Measurements from ENCODE around the gene PLEKHA8.
"Not testable (repeated sequence)": the region's sequence is repeated elsewhere in the genome, so short reads cannot be mapped to it uniquely, and the experiment has no call there.

PLEKHA8 gene

GRCh38 chr7:30065746-30066145 lies 37.5 kb downstream of the PLEKHA8 start:
- no peak for DNase-seq (ENCODE audit: low spot score)

DNA sequence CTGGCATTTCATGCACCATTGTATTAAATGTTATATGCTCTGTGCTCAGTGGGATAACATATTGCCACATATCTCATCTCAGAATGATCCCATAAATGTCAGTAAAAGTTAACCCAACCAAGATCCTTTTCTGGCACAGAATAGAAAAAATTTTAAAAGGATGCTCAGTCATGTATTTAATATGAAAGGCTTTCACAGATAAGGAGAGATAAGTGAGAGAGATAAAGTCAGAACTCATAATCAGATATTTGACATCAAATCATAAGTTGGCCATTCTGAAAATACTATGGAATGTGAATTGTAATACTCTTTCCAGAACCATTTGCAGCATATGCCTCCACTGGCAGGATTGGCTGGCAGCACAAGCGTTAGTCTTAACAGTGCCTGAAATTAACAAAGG lies 38.5 kb downstream of the PLEKHA8 start:
- DNase-seq (ENCODE audit: low spot score): no peak

- DNase-seq (ENCODE audit: low spot score): no peak
These were observed 39.9 kb downstream of the PLEKHA8 start for GRCh38 chr7:30068117-30068516.

DNA sequence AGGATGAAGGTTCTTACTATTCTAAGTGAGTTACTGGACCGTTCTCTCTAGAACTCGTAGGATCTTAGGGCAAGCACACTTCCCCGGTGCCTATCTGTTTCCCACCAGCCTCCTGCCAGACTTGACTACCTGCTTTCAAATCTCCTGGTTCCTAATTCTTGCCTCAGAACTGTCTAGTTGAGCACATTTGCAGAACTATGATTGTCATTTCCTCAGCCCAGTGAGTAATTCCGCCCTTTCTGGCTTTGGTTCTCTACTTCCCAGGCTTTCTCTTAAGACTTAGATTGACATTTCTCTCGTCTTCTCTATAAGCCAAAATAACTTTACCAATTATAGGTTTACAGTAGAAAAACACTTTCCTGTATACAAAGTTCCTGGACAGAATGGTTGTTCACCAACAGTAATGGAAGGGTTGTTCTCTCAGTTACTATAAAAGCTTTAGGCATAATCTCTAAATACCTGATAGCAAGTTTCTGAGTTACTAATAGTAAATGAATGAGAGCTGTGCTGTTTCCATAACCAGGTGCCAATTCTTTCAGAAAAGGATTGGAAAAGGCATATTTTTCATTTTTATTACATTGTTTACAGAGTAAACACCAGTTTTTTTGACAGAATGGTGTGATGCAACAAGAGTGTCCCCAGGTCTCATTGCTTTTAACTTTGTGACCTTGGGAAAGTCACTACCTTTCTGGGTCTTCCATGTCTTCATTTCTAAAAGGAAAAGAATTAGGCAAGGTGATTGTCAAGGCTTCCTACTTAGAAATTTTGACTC lies 41.1 kb downstream of the PLEKHA8 start:
- DNase-seq (ENCODE audit: low spot score): no peak

DNA sequence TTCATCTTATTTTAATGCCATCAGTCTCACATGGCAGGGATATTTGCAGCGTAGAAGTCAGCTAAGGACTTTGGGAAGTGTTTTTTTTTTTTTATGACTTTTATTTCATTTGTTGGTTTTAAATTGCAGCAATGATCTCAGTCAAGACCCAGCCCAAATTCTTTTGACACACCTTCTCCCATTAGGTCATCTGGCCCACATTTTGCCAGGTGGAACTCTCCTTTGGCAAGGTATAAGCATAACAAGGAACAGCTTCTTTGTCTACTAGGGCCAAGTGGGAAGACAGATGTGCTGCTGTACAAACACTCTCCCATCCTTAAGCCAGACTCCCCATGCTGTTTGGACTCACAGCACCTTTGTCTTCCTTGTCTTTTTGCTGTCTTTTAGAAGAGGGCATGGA lies 41.8 kb downstream of the PLEKHA8 start:
- no peak for DNase-seq (ENCODE audit: low spot score)

GRCh38 chr7:30072735-30073134 lies 44.5 kb downstream of the PLEKHA8 start:
- no peak for DNase-seq (ENCODE audit: low spot score)

GRCh38 chr7:30074422-30075030 lies 46.3 kb downstream of the PLEKHA8 start:
- peak; percentile 72 for DNase-seq (ENCODE audit: low spot score)

DNA sequence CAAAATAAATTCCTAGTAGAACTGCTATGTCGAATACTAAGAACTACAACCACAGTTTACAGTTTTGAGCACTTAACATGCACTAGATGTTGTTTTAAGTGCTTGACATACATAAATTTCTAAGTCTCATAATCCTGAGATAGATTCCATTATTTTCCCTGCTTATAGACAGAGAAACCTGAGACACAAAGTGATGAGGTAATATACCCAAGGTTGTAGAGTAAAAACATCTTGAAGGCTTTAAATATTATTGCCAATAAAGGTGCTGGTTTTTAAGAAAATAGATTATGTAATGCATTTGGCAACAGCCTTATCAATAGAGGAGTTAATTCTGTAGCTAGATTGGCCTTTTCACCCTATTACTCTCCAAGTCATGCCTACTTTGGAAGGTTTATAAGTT lies 48.2 kb downstream of the PLEKHA8 start:
- no peak for DNase-seq (ENCODE audit: low spot score)

GRCh38 chr7:30078280-30078679 lies 50.1 kb downstream of the PLEKHA8 start:
- no peak for DNase-seq (ENCODE audit: low spot score)

DNA sequence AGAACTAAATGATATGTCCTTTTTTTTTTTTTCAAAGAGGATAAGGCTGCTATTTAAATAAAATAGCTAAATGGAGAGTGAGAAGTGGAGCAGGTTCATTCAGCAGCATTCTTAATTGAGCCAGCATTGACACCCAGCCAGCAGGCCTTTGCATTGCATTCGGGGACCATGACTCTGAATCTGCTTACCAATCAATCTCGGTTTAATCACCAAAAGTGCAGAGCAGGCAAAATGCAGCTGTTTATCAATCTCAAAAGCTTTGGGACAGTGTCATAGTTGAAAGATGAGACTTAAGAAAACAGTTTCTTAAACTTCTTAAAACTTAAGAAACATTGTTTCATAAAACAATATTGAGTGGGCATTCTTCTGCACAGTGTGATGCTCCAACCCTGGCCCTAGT lies 51.7 kb downstream of the PLEKHA8 start:
- no peak for DNase-seq (ENCODE audit: low spot score)

GRCh38 chr7:30080818-30081217 lies 52.6 kb downstream of the PLEKHA8 start:
- DNase-seq (ENCODE audit: low spot score): no peak

GRCh38 chr7:30082686-30083085 lies 54.5 kb downstream of the PLEKHA8 start:
- no peak for DNase-seq (ENCODE audit: low spot score)

GRCh38 chr7:30083334-30083733 lies 55.1 kb downstream of the PLEKHA8 start:
- no peak for DNase-seq (ENCODE audit: low spot score)

- no peak for DNase-seq (ENCODE audit: low spot score)
These were observed 56.0 kb downstream of the PLEKHA8 start for GRCh38 chr7:30084212-30084611.

GRCh38 chr7:30086529-30086928 lies 58.3 kb downstream of the PLEKHA8 start:
- no peak for DNase-seq (ENCODE audit: low spot score)

DNA sequence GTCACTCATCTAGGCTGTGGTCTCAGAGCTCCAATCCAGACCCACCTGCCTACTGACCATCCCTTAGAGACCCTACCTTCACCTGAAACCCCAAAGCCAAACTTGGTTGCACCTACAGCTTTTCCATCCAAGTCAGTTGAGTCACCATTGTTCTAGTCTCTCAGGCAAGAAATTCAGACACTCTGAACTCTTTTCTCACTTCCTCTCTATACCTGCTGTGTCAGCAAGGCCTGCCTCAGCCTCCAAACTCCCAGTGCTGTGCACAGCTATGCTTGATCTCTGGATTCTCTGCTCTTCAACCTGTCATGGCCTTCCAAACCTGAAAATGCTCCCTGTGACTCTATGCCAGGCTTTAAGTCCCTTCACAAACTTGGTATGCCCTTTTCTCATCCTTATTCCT lies 59.2 kb downstream of the PLEKHA8 start:
- no peak for DNase-seq (ENCODE audit: low spot score)

DNA sequence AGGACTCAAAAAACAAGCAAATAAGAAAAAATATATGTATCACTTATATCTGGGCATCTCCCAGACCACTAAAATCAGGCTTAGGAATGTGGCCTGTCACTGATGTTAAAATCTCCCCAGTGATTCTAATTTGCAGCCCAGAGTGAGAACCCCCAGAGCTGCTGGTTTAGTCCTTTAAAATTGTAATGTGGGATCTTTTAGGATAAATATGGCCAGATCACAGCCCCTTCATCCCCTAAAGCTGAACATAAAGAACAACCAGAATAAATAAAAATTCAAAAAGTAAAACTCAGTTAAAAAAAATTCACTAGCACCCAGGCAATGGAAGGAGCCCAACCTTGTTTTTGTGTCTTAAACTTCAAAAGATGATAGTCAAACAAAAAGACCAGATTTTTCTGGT lies 60.1 kb downstream of the PLEKHA8 start:
- DNase-seq (ENCODE audit: low spot score): no peak

DNA sequence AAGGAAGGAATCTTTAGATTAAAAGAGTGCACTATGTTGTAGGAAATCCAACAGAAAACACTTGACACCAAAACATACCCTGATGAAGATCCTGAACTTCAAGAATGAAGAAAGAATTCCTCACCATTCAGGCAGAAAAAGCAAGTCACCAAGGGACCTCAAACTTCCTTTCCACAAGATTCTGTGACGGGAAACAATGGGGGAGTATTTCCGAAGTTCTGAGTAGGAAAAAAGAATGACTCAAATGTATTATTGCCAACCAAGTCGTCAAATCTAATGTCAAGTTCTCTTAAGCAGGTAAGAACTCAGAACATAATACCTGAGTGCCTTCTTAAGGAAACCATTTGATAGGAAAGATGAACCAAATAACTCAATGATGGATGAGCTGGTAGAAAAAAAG lies 61.9 kb downstream of the PLEKHA8 start:
- no peak for DNase-seq (ENCODE audit: low spot score)

DNA sequence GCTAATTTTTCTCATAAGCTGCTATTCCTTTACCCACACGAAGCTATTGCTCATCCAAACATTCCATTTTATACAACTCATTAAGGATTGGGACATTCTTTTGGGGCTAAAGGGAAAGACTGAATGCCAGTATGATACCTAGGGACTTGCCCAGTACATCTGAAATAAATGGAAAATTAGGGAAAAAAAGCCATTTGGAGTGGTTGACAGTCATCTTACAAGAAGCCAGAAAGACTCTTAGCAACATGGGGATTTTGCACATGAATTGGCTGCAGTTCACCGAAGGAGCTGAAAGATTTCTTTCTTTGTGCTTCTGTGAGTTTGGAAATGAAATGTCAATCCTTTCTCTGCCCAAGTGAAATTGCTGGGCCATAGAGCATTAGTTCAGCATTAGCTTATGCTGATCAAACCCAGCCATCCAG lies 63.3 kb downstream of the PLEKHA8 start:
- DNase-seq (ENCODE audit: low spot score): no peak

DNA sequence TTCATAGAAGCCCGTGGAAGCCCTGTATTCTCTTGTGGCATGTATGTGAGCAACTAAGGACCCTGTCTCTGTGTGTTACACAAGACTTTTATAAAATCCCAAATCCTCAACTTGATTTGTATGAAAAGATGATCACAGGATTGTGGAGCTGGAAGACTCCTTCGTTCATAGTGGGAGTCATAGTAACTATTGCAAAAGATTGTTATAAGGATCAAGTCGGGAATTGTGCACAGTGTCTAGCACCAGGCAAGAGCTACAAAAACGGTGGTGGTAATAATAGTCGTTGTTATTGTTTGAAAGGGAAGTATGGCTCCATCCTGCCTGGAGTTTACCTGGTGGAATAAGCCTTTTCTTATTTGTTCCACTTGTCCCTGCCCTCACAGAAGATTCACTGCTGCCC lies 63.8 kb downstream of the PLEKHA8 start:
- DNase-seq (ENCODE audit: low spot score): no peak

- no peak for DNase-seq (ENCODE audit: low spot score)
These were observed 65.3 kb downstream of the PLEKHA8 start for GRCh38 chr7:30093420-30093952.

DNA sequence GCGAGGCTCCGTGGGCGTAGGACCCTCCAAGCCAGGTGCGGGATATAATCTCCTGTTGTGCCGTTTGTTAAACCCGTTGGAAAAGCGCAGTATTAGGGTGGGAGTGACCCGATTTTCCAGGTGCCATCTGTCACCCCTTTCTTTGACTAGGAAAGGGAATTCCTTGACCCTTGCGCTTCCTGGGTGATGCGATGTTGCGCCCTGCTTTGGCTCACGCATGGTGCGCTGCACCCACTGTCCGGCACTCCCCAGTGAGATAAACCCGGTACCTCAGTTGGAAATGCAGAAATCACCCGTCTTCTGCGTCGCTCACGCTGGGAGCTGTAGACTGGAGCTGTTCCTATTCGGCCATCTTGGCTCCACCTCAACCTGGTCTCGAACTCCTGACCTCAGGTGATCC lies 70.4 kb downstream of the PLEKHA8 start:
- DNase-seq (ENCODE audit: low spot score): not testable (repeated sequence)

DNA sequence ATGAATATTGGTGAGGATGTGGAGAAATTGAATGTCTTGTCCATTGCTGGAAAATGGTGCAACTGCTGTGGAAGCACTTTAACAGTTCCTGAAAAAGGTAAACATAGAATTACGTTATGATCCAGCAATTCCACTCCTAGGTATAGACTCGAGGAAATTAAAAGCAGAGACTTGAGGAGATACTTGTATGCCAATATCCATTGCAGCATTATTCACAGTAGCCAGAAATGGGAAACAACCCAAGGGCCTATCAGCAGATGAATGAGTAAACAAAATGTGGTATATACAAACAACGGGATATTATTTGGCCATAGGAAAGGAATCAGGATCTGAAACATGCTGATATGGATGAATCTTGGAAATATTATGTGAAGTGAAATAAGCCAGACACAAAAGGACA lies 74.1 kb downstream of the PLEKHA8 start:
- DNase-seq (ENCODE audit: low spot score): no peak

DNA sequence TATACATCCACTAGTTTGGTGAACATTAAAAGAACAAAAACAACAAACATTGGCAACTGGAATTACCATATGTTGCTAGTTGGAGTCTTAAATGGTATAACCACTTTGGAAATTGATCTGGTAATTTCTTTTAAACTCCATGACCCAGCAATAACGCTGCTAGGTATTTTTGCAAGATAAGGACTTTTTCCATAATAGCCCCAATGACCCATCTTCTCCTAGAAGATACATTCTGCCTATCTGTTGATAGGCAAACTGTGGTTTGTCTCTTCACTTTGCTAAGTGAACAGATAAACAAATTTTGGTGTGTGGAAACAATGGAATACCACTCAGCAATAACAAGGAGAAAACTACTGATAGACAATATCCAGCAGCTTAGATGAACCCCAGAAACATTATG lies 75.9 kb downstream of the PLEKHA8 start:
- no peak for DNase-seq (ENCODE audit: low spot score)
